GM12878 (cell line): Measurements from ENCODE around the gene F10. TPM values are rescaled to one million over a fixed set of nuclear protein-coding genes. Genes with fewer than 3 reads are reported as not detected.

Experiments
- ATAC-seq: fragments of 200-7000 bp; cut with Tn5 transposase; 3 replicates; pipeline ENCODE4 v1.9.1; 2020; ENCODE audit warnings: mild to moderate bottlenecking, moderate library complexity
- BruUV-seq: library from RNA; stranded (reverse); fragments of 400-500 nt; replicated peaks from 2 replicates; lab custom pipeline; 2021; lab: Mats Ljungman, UMichigan
- CTCF ChIA-PET: fragments of 300-600 bp; sonication (Branson Sonifier 250); formaldehyde crosslinking; extraction: SDS; loops from one replicate; lab custom pipeline; 2021; ENCODE audit warnings: inconsistent platforms; lab: Yijun Ruan, JAX
- POLR2A ChIA-PET: fragments of 350-600 bp; formaldehyde crosslinking; extraction: SDS; loops from one replicate; lab custom pipeline; 2021; ENCODE audit warnings: inconsistent platforms; lab: Charles Lee
- RAD21 ChIA-PET: fragments of 300-600 bp; sonication (Branson Sonifier 250); formaldehyde crosslinking; loops from one replicate; lab custom pipeline; 2023; ENCODE audit warnings: antibody characterized with exemption; ENCODE audit not compliant: unreplicated experiment; lab: Charles Lee
- SMC1A ChIA-PET: fragments of 300-600 bp; sonication (Branson Sonifier 250); formaldehyde crosslinking; loops from one replicate; lab custom pipeline; 2023; ENCODE audit not compliant: unreplicated experiment, uncharacterized antibody; lab: Charles Lee
- DNase-seq: peaks from one replicate; pipeline ENCODE4 v3.0.0-alpha.2; 2011; ENCODE audit warnings: low read depth, low spot score
- FAIRE-seq: peaks from 3 replicates; lab custom pipeline; 2011; peaks lifted over from hg19 to GRCh38; lab: Jason Lieb, UNC
- H2AFZ ChIP-seq: 2 replicates; pipeline ENCODE4 v1.6.0; 2011; ENCODE audit warnings: low read depth, low read length, control low read depth; ENCODE audit not compliant: control insufficient read depth
- H3K27ac ChIP-seq: 2 replicates; pipeline ENCODE4 v1.5.1; 2011; ENCODE audit warnings: control low read depth; ENCODE audit not compliant: control insufficient read depth, insufficient read depth
- H3K27me3 ChIP-seq, 2 experiments: replicated peaks in 1 of 2; 2 replicates each; pipeline versions ENCODE4 v1.6.0 to v1.6.1; 2011; ENCODE audit warnings: low read length in 1 of 2; ENCODE audit not compliant: control insufficient read depth in 2 of 2, insufficient read depth in 2 of 2
- H3K36me3 ChIP-seq, 2 experiments: 2 replicates each; pipeline ENCODE4 v1.5.1; 2011; ENCODE audit warnings: low read length in 1 of 2; ENCODE audit not compliant: control insufficient read depth in 2 of 2, insufficient read depth in 2 of 2
- H3K4me1 ChIP-seq: 2 replicates; pipeline ENCODE4 v1.6.1; 2011; ENCODE audit warnings: mild to moderate bottlenecking, low read length, moderate library complexity, mixed read lengths; ENCODE audit not compliant: control insufficient read depth, insufficient read depth
- H3K4me2 ChIP-seq: 2 replicates; pipeline ENCODE4 v1.6.0; 2011; ENCODE audit warnings: control low read depth; ENCODE audit not compliant: control insufficient read depth, insufficient read depth
- H3K4me3 ChIP-seq: fragments of 200-600 bp; sonication (generic); 2 replicates; pipeline ENCODE4 v1.5.1; 2016
- H3K79me2 ChIP-seq: 2 replicates; pipeline ENCODE4 v1.6.0; 2011; ENCODE audit warnings: low read length; ENCODE audit not compliant: control insufficient read depth, insufficient read depth
- H3K9ac ChIP-seq: 2 replicates; pipeline ENCODE4 v1.8.0; 2011; ENCODE audit warnings: low read length, control low read depth, mixed read lengths; ENCODE audit not compliant: control insufficient read depth, insufficient read depth
- H3K9me3 ChIP-seq: replicated peaks from 3 replicates; pipeline ENCODE4 v1.5.1; 2011; ENCODE audit warnings: mild to moderate bottlenecking, low read length; ENCODE audit not compliant: control insufficient read depth, insufficient read depth
- H4K20me1 ChIP-seq: 2 replicates; pipeline ENCODE4 v1.6.0; 2011; ENCODE audit not compliant: control insufficient read depth, insufficient read depth
- CUX1 ChIP-seq: IDR thresholded peaks from 2 replicates; pipeline ENCODE4 v1.6.1; 2012; ENCODE audit warnings: improper control_type of control experiment, low read depth, low read length; ENCODE audit not compliant: insufficient replicate concordance
- E4F1 ChIP-seq: fragments of 450-650 bp; IDR thresholded peaks from 2 replicates; pipeline ENCODE4 v1.6.1; 2018; ENCODE audit warnings: borderline replicate concordance, mild to moderate bottlenecking; ENCODE audit not compliant: partially characterized antibody
- EED ChIP-seq: sonication (generic); IDR thresholded peaks from 2 replicates; pipeline ENCODE4 v1.6.1; 2016; ENCODE audit warnings: antibody characterized with exemption, low read depth
- ETV6 ChIP-seq, 2 experiments: fragments of 450-650 bp in 1 of 2; IDR thresholded peaks in 1 of 2; conservative IDR thresholded peaks in 1 of 2; 2 replicates each; pipeline ENCODE4 v1.6.1; 2014; ENCODE audit warnings: antibody characterized with exemption in 1 of 2, borderline replicate concordance in 1 of 2, low read depth in 1 of 2, mild to moderate bottlenecking in 1 of 2, moderate library complexity in 1 of 2
- GABPA ChIP-seq: IDR thresholded peaks from 2 replicates; pipeline ENCODE4 v1.6.1; 2014; ENCODE audit warnings: antibody characterized with exemption, low read depth, mild to moderate bottlenecking, inconsistent platforms
- HDAC6 ChIP-seq: fragments of 200-600 bp; sonication (generic); IDR thresholded peaks from one replicate; pipeline ENCODE4 v1.8.0; 2017; ENCODE audit warnings: antibody characterized with exemption; ENCODE audit not compliant: unreplicated experiment
- JUND ChIP-seq: IDR thresholded peaks from 2 replicates; pipeline ENCODE4 v1.6.1; 2012; ENCODE audit warnings: low read depth, mild to moderate bottlenecking, low read length, improper control_type of control experiment, moderate library complexity
- MXI1 ChIP-seq: fragments of 150-350 bp; IDR thresholded peaks from 2 replicates; pipeline ENCODE4 v1.6.1; 2011; ENCODE audit warnings: low read depth, mild to moderate bottlenecking, inconsistent platforms, low read length, improper control_type of control experiment
- NFXL1 ChIP-seq: fragments of 450-650 bp; IDR thresholded peaks from 2 replicates; pipeline ENCODE4 v1.6.1; 2017; ENCODE audit warnings: antibody characterized with exemption, mild to moderate bottlenecking, borderline replicate concordance
- PAX5 ChIP-seq: IDR thresholded peaks from 2 replicates; pipeline ENCODE4 v1.6.1; 2011; ENCODE audit warnings: low read depth, low read length, borderline replicate concordance
- POU2F2 ChIP-seq: IDR thresholded peaks from 3 replicates; pipeline ENCODE4 v1.6.1; 2011; ENCODE audit warnings: low read depth, mild to moderate bottlenecking, low read length, borderline replicate concordance
- RAD21 ChIP-seq: IDR thresholded peaks from 2 replicates; pipeline ENCODE4 v1.6.1; 2011; ENCODE audit warnings: mild to moderate bottlenecking, low read depth, low read length, moderate library complexity; ENCODE audit not compliant: insufficient read depth
- RB1 ChIP-seq: fragments of 450-650 bp; formaldehyde crosslinking; IDR thresholded peaks from 2 replicates; pipeline ENCODE4 v1.6.1; 2017; ENCODE audit warnings: mild to moderate bottlenecking, borderline replicate concordance
- RBBP5 ChIP-seq: fragments of 200-600 bp; sonication (generic); conservative IDR thresholded peaks from 2 replicates; pipeline ENCODE4 v1.6.1; 2016
- ZSCAN29 ChIP-seq: fragments of 450-650 bp; IDR thresholded peaks from 2 replicates; pipeline ENCODE4 v1.6.1; 2017; ENCODE audit warnings: mild to moderate bottlenecking, moderate library complexity
- WGBS: methylation state at CpG from one replicate; pipeline ENCODE4 v1.1.6; 2016; ENCODE audit warnings: low lambda C conversion rate; ENCODE audit not compliant: insufficient replicate concordance, insufficient coverage; ENCODE audit errors: missing lambda C conversion rate; 5-methylcytosine and 5-hydroxymethylcytosine counted together
- in situ Hi-C: fragments of 300-500 bp; cut with MboI; formaldehyde crosslinking; loops from 9 replicates; pipeline ENCODE4 v1.14.3; 2018; ENCODE audit warnings: mixed read lengths
- intact Hi-C: fragments of 100-400 bp; cut with micrococcal nuclease; formaldehyde crosslinking; loops from one replicate; pipeline ENCODE4 v1.14.2; 2022; ENCODE audit not compliant: unreplicated experiment
- polyA plus RNA-seq, 11 experiments: library from polyadenylated mRNA; depleted of rRNA in 4 of 11; unstranded in 6 of 11; stranded (reverse) in 5 of 11; fragments of >200 nt; fragmentation: Nextera tagmentation in 4 of 11; fragmentation: Illumina TruSeq in 1 of 11; extraction: Ambion mirVana in 4 of 11; extraction: Trizol in 1 of 11; gene quantifications; 1 replicate in 1 of 11; 2 replicates in 10 of 11; pipeline versions ENCODE4 v1.2.1 to v1.2.3, GENCODE V29; 2011 to 2016; ENCODE audit warnings: inconsistent platforms in 2 of 11, missing spikeins in 2 of 11, low read depth in 1 of 11
- total RNA-seq, 4 experiments: library from RNA; depleted of rRNA in 3 of 4; stranded (reverse); fragments of >200 nt in 3 of 4; fragmentation: Illumina TruSeq in 1 of 4; extraction: Trizol in 1 of 4; gene quantifications; 2 replicates each; pipeline versions ENCODE4 v1.2.1 to v1.2.3, GENCODE V29; 2013 to 2021

F10 gene
- total and polyA plus RNA-seq, 10 of the 15 experiments (the other 5 are each of a cell fraction or from before 2014, with no cell fraction given), result not detected

- ATAC-seq (no peak), DNase-seq (no peak), FAIRE-seq (no peak)
- Histone ChIP-seq H3K9ac (no peak overlapping the region), H3K4me2 (no peak overlapping the region), H3K4me3 (no peak overlapping the region), H3K4me1 (no peaks in the 10 kb centered on the region), H4K20me1 (no peaks in the 10 kb centered on the region), H3K27me3 (no peaks in the 10 kb centered on the region), H2AFZ (no peak overlapping the region), H3K79me2 (no peaks in the 10 kb centered on the region), H3K27ac (no peak overlapping the region), H3K9me3 (no peaks in the 10 kb centered on the region), H3K36me3 (no peaks in the 10 kb centered on the region)
- intact Hi-C loops, result no loop called here
- 41% methylated on average over 20 of the region's 27 CpGs for WGBS
- CTCF ChIA-PET, result no interaction called here
- in situ Hi-C loops, result no loop called here
- no TSS peak for BruUV-seq
- POLR2A ChIA-PET, result no interaction called here
- SMC1A ChIA-PET, result no interaction called here
- RAD21 ChIA-PET, result no interaction called here
- TF ChIP-seq POU2F2 (no peak), ZSCAN29 (no peak), EED (no peak), PAX5 (no peak), CUX1 (no peak), RAD21 (no peak), ETV6 (conservative IDR thresholded peaks at IDR 0.05 in 1 of 2, IDR thresholded peaks at IDR 0.05 in 1 of 2; ENCODE audit: borderline replicate concordance in 1 of 2, low read depth in 1 of 2) (no peak), JUND (no peak), MXI1 (no peak), E4F1 (no peak), NFXL1 (no peak), GABPA (no peak), HDAC6 (no peak), RB1 (no peak), RBBP5 (no peak)
These were observed 43.5 kb upstream of the F10 start for GRCh38 chr13:113078902-113079780.
